Measurements from ENCODE around the gene SKIC2.
"Not testable (repeated sequence)": the region's sequence is repeated elsewhere in the genome, so short reads cannot be mapped to it uniquely, and the experiment has no call there.

Gene SKIC2

DNA sequence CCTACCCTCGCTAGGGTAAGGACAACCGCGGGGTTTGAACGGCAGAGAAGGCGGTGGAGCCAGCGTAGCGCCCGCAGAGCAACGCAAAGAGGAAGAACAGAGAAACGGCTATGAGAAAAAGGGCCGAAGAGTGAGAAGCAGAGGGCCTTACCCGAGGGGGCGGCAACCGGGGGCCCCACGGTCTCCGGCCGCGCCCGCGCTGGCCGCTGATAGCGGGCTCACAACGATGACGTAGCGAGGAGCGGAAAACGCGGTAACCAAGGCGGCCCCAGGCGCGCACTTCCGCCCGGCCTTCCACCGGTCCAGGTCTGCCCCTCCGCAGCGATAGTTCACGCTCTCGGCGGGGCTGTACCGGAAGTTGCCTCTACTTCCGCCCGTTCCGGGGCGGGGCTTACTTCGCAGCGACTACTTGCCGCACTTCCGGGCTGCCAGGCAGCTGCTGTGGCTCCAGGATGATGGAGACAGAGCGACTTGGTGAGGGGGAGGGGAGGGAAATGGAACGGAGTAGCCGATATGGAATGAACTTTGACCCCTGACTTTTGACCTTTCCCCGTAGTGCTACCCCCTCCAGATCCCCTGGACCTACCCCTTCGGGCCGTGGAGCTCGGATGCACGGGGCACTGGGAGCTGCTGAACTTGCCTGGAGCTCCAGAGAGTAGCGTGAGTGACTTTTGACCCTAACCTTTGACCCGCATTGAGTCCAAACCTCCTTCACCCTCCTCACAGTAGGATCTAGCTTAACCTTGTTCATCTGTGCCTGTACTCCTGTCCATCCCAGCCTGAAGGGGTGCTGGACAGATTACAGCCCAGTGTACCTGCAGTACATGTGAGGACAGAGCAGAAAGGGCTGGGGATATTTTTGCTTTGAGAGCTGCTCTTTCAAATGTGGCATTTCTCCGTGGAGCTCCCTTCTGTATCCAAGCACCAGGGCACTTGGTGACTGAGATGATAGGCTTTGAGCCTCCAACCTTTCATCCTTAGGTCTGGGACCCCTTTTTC lies at the start of gene SKIC2, which contains the start of gene NELFE:
Gene SKIC2, plus strand, starts transcription at position 435 of the 999 bp plus-strand sequence. Its CDS starts 18 bp downstream, at position 453.
Gene NELFE, minus strand, starts transcription at position 231 of the 999 bp plus-strand sequence. CDS start 525 bp downstream, outside the sequence.
- Histone ChIP-seq H3K36me3 (ENCODE audit: control insufficient read depth, insufficient read depth, low read length) (peaks cover 39% of the 10 kb centered on the region), H3K4me3 (replicated peaks; ENCODE audit: low read depth, low read length) (peak within 1 kb of the TSS; percentile 77), H3K27me3 (replicated peaks; ENCODE audit: control insufficient read depth, insufficient read depth, low read length) (no peaks in the 10 kb centered on the region)
- peak; percentile 97 for DNase-seq (ENCODE audit: extremely low read depth, insufficient read length)
- no peak for TF ChIP-seq CTCF (IDR thresholded peaks at IDR 0.05; ENCODE audit: insufficient read depth, low read length, poor library complexity, severe bottlenecking)

DNA sequence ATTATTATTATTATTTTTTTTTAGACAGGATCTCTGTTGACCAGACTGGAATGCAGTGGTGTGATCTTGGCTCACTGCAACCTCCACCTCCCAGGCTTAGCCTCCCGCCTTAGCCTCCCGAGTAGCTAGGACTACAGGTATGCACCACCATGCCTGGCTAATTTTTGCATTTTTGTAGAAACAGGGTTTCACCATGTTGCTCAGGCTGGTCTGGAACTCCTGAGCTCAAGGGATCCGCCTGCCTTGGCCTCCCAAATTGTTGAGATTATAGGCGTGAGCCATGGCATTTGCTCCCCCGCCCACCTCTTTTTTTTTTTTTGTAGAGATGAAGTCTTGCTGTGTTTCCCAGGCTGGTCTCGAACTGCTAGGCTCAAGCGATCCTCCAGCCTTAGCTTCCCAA lies 49.7 kb upstream of the SKIC2 start:
- not testable (repeated sequence) for H3K36me3 ChIP-seq (ENCODE audit: control insufficient read depth, insufficient read depth, low read length); H3K4me3 ChIP-seq (replicated peaks; ENCODE audit: low read depth, low read length); H3K27me3 ChIP-seq (replicated peaks; ENCODE audit: control insufficient read depth, insufficient read depth, low read length); DNase-seq (ENCODE audit: extremely low read depth, insufficient read length)

DNA sequence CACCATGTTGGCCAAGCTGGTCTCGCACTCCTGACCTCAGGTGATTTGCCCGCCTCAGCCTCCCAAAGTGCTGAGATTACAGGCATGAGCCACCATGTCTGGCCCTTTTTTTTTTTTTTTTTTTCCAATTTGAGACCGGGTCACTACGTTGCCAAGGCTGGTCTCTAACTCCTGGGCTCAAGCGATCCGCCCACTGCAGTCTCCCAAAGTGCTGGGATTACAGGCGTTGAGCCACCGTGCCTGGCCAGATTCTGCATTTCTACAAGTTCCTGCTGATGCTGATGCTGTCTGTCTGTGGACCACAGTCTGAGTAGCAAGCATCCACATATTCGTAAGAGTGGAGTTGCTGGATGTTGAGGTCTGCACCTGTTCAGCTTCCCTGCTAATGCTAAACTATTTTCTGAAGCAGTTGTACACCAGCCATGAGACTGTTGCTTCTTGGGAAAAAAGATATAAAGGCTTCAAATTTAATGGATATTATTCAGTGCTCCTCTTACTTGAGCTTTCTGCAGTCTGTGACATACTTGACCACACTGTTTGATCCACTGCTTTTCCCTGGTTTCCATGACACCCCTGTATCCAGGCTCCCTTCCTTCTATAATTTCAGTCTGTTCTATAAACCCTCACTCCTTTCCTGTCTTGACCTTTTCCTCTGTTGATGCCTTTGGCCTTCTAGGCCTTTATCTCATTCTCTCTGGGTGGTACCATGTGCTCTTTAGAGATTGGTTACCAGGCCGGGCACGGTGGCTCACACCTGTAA lies 47.0 kb upstream of the SKIC2 start:
- Histone ChIP-seq H3K27me3 (replicated peaks; ENCODE audit: control insufficient read depth, insufficient read depth, low read length) (no peaks in the 10 kb centered on the region), H3K4me3 (replicated peaks; ENCODE audit: low read depth, low read length) (no peak overlapping the region), H3K36me3 (ENCODE audit: control insufficient read depth, insufficient read depth, low read length) (no peaks in the 10 kb centered on the region)
- DNase-seq (ENCODE audit: extremely low read depth, insufficient read length) = no peak
- no peak for TF ChIP-seq CTCF (IDR thresholded peaks at IDR 0.05; ENCODE audit: insufficient read depth, low read length, poor library complexity, severe bottlenecking)

- Histone ChIP-seq H3K27me3 (replicated peaks; ENCODE audit: control insufficient read depth, insufficient read depth, low read length) (no peaks in the 10 kb centered on the region), H3K4me3 (replicated peaks; ENCODE audit: low read depth, low read length) (no peak overlapping the region), H3K36me3 (ENCODE audit: control insufficient read depth, insufficient read depth, low read length) (no peaks in the 10 kb centered on the region)
- DNase-seq (ENCODE audit: extremely low read depth, insufficient read length) = no peak
- no peak for TF ChIP-seq CTCF (IDR thresholded peaks at IDR 0.05; ENCODE audit: insufficient read depth, low read length, poor library complexity, severe bottlenecking)
These were observed 43.6 kb upstream of the SKIC2 start for GRCh38 chr6:31915351-31915750.

GRCh38 chr6:31915756-31916155 lies 43.2 kb upstream of the SKIC2 start:
- TF ChIP-seq CTCF (IDR thresholded peaks at IDR 0.05; ENCODE audit: insufficient read depth, low read length, poor library complexity, severe bottlenecking) = no peak
- H3K4me3 ChIP-seq (replicated peaks; ENCODE audit: low read depth, low read length) = no peak overlapping the region
- no peaks in the 10 kb centered on the region for H3K36me3 ChIP-seq (ENCODE audit: control insufficient read depth, insufficient read depth, low read length)
- DNase-seq (ENCODE audit: extremely low read depth, insufficient read length) = no peak
- H3K27me3 ChIP-seq (replicated peaks; ENCODE audit: control insufficient read depth, insufficient read depth, low read length) = no peaks in the 10 kb centered on the region
